Muscle of leg (tissue), 11 donors: ENCODE data around the gene RNF112. TPM values are rescaled to one million over a fixed set of nuclear protein-coding genes. Genes with fewer than 3 reads are reported as not detected.

Source experiments
- DNase-seq: peaks from one replicate; pipeline ENCODE4 v3.0.0; 2013
- H3K27ac ChIP-seq: one replicate; pipeline ENCODE4 v1.5.1; 2013; ENCODE audit warnings: mild to moderate bottlenecking, low read length, control low read depth
- H3K27me3 ChIP-seq: one replicate; pipeline ENCODE4 v1.6.1; 2013; ENCODE audit warnings: low read length; ENCODE audit not compliant: control insufficient read depth, insufficient read depth
- H3K36me3 ChIP-seq: one replicate; pipeline ENCODE4 v1.6.1; 2013; ENCODE audit warnings: low read length; ENCODE audit not compliant: control insufficient read depth, insufficient read depth
- H3K4me1 ChIP-seq: one replicate; pipeline ENCODE4 v1.6.1; 2013; ENCODE audit warnings: low read length; ENCODE audit not compliant: control insufficient read depth, insufficient read depth
- H3K4me3 ChIP-seq: one replicate; pipeline ENCODE4 v1.5.1; 2013; ENCODE audit warnings: low read length, control low read depth
- H3K9me3 ChIP-seq: replicated peaks from 2 replicates; pipeline ENCODE4 v1.6.1; 2013; ENCODE audit warnings: low read depth, low read length; ENCODE audit not compliant: control insufficient read depth
- WGBS: methylation state at CpG from one replicate; pipeline ENCODE4 v1.1.5; 2013; ENCODE audit warnings: missing lambda C conversion rate; ENCODE audit not compliant: insufficient coverage; 5-methylcytosine and 5-hydroxymethylcytosine counted together
- polyA plus RNA-seq, 8 donors: library from polyadenylated mRNA; unstranded; fragments of 120-200 nt; gene quantifications; one replicate each; pipeline versions ENCODE4 v1.2.1 to v1.2.3, GENCODE V29; 2013; ENCODE audit warnings: inconsistent platforms in 1 of 8, low replicate concordance in 1 of 8; ENCODE audit not compliant: insufficient read length in 8 of 8, insufficient read depth in 1 of 8
- total RNA-seq: library from RNA; stranded (reverse); fragments of 120-200 nt; gene quantifications from one replicate; pipeline ENCODE4 v1.2.4, GENCODE V29; 2013

The RNF112 gene
- total and polyA plus RNA-seq, 9 donors = 2.8 to 5.4 (median 4.1) TPM

- H3K9me3 ChIP-seq = no peaks in the 10 kb centered on the region
- no peak for DNase-seq
- WGBS = 79% methylated on average over 24 of the region's 31 CpGs
- H3K4me3 ChIP-seq = no peak overlapping the region
- H3K27ac ChIP-seq = no peak overlapping the region
- peaks cover 66% of the 10 kb centered on the region for H3K36me3 ChIP-seq
- H3K4me1 ChIP-seq = peaks cover 62% of the 10 kb centered on the region
- H3K27me3 ChIP-seq = no peaks in the 10 kb centered on the region
These were observed 29.1 kb upstream of the RNF112 start for GRCh38 chr17:19381741-19382444.

GRCh38 chr17:19382531-19383444, 28.2 kb upstream of the RNF112 start:
- peak; percentile 31 for DNase-seq
- H3K27me3 ChIP-seq = no peaks in the 10 kb centered on the region

GRCh38 chr17:19383681-19384470, 27.2 kb upstream of the RNF112 start:
- Histone ChIP-seq H3K9me3 (no peaks in the 10 kb centered on the region), H3K4me3 (no peak overlapping the region), H3K27me3 (no peaks in the 10 kb centered on the region), H3K27ac (peak overlapping the region; percentile 93), H3K4me1 (peaks cover 77% of the 10 kb centered on the region), H3K36me3 (peaks cover 66% of the 10 kb centered on the region)
- WGBS = 34% methylated on average over 5 of the region's 6 CpGs
- peak; percentile 62 for DNase-seq

More at GRCh38 chr17:19382531-19383444, 28.2 kb upstream of the RNF112 start:
- Histone ChIP-seq H3K4me1 (peaks cover 68% of the 10 kb centered on the region), H3K36me3 (peaks cover 66% of the 10 kb centered on the region), H3K27ac (no peak overlapping the region), H3K9me3 (no peaks in the 10 kb centered on the region), H3K4me3 (no peak overlapping the region)
- WGBS = 62% methylated on average over 11 of the region's 13 CpGs

- WGBS = 15% methylated on average over 16 of the region's 16 CpGs
- Histone ChIP-seq H3K4me1 (peaks cover 72% of the 10 kb centered on the region), H3K4me3 (peak overlapping the region; percentile 17), H3K36me3 (peaks cover 58% of the 10 kb centered on the region), H3K27me3 (no peaks in the 10 kb centered on the region), H3K27ac (peak overlapping the region; percentile 93), H3K9me3 (no peaks in the 10 kb centered on the region)
- DNase-seq = peak; percentile 95
These were observed 26.2 kb upstream of the RNF112 start for GRCh38 chr17:19384723-19385391.

- peak overlapping the region; percentile 98 for H3K27ac ChIP-seq
- 73% methylated on average over 6 of the region's 9 CpGs for WGBS
- H3K4me1 ChIP-seq = peaks cover 75% of the 10 kb centered on the region
- peaks cover 51% of the 10 kb centered on the region for H3K36me3 ChIP-seq
- no peaks in the 10 kb centered on the region for H3K27me3 ChIP-seq
- H3K9me3 ChIP-seq = no peaks in the 10 kb centered on the region
- peak overlapping the region; percentile 17 for H3K4me3 ChIP-seq
- DNase-seq = no peak
These were observed 25.5 kb upstream of the RNF112 start for GRCh38 chr17:19385521-19385983.

- Histone ChIP-seq H3K27ac (peak overlapping the region; percentile 98), H3K36me3 (peaks cover 44% of the 10 kb centered on the region), H3K4me1 (peaks cover 75% of the 10 kb centered on the region), H3K4me3 (peak overlapping the region; percentile 57), H3K27me3 (no peaks in the 10 kb centered on the region), H3K9me3 (no peaks in the 10 kb centered on the region)
- DNase-seq = peak; percentile 71
- WGBS = 18% methylated on average over 14 of the region's 20 CpGs
These were observed 24.7 kb upstream of the RNF112 start for GRCh38 chr17:19386051-19386929.

- H3K36me3 ChIP-seq = peaks cover 34% of the 10 kb centered on the region
- peak; percentile 98 for DNase-seq
- no peaks in the 10 kb centered on the region for H3K9me3 ChIP-seq
- peaks cover 73% of the 10 kb centered on the region for H3K4me1 ChIP-seq
- H3K4me3 ChIP-seq = peak within 1 kb of the TSS; percentile 57
- H3K27me3 ChIP-seq = no peaks in the 10 kb centered on the region
- H3K27ac ChIP-seq = peak within 1 kb of the TSS; percentile 98
- 1% methylated on average over 13 of the region's 22 CpGs for WGBS
These were observed 23.8 kb upstream of the RNF112 start, which contains the start of gene MFAP4 for GRCh38 chr17:19386974-19387920. Gene MFAP4, minus strand, starts transcription at chr17:19387190. Its CDS starts 35 bp downstream, at chr17:19387155.

- H3K9me3 ChIP-seq = no peaks in the 10 kb centered on the region
- WGBS = 100% methylated on average over 1 of the region's 2 CpGs
- peak; percentile 97 for DNase-seq
- peaks cover 27% of the 10 kb centered on the region for H3K36me3 ChIP-seq
- no peaks in the 10 kb centered on the region for H3K27me3 ChIP-seq
- H3K4me1 ChIP-seq = peaks cover 66% of the 10 kb centered on the region
- peak overlapping the region; percentile 98 for H3K27ac ChIP-seq
- H3K4me3 ChIP-seq = no peak overlapping the region
These were observed 23.0 kb upstream of the RNF112 start for GRCh38 chr17:19387921-19388521.
